Esophagus muscularis mucosa (tissue), 4 donors: ENCODE measurements around the gene LRRC45. TPM values are rescaled to one million over a fixed set of nuclear protein-coding genes. Genes with fewer than 3 reads are reported as not detected.

Source experiments
- DNase-seq: peaks from one replicate; pipeline ENCODE4 v3.0.0-alpha.2; 2017; ENCODE audit errors: extremely low spot score
- H3K27ac ChIP-seq, 4 donors: fragments of 200-600 bp; sonication (generic); replicated peaks in 1 of 4; 1 replicate in 3 of 4; 2 replicates in 1 of 4; pipeline ENCODE4 v1.5.1; 2016 to 2019; ENCODE audit warnings: mild to moderate bottlenecking in 1 of 4
- H3K27me3 ChIP-seq, 4 donors: fragments of 200-600 bp; sonication (generic); one replicate each; pipeline versions ENCODE4 v1.5.1 to v1.6.0; 2016 to 2019
- H3K36me3 ChIP-seq, 4 donors: fragments of 200-600 bp; sonication (generic); one replicate each; pipeline ENCODE4 v1.5.1; 2016 to 2019
- H3K4me1 ChIP-seq, 4 donors: fragments of 200-600 bp; sonication (generic); one replicate each; pipeline ENCODE4 v1.5.1; 2016 to 2019
- H3K4me3 ChIP-seq, 4 donors: fragments of 200-600 bp; sonication (generic); 1 replicate in 2 of 4; 2 replicates in 2 of 4; pipeline ENCODE4 v1.5.1; 2016 to 2019; ENCODE audit warnings: mild to moderate bottlenecking in 4 of 4, moderate library complexity in 1 of 4
- H3K9me3 ChIP-seq, 4 donors: fragments of 200-600 bp; sonication (generic); 1 replicate in 3 of 4; 2 replicates in 1 of 4; pipeline ENCODE4 v1.5.1; 2016 to 2019
- CTCF ChIP-seq, 3 experiments: fragments of 200-600 bp in 2 of 3; fragments of 450-650 bp in 1 of 3; sonication (generic) in 2 of 3; IDR thresholded peaks; one replicate each; pipeline ENCODE4 v1.5.1; 2017 to 2019; ENCODE audit warnings: antibody characterized with exemption in 3 of 3, mild to moderate bottlenecking in 2 of 3, moderate library complexity in 1 of 3
- EP300 ChIP-seq: sonication (generic); formaldehyde crosslinking; IDR thresholded peaks from one replicate; pipeline ENCODE4 v1.6.1; 2017; ENCODE audit warnings: antibody characterized with exemption
- POLR2A ChIP-seq: fragments of 450-650 bp; IDR thresholded peaks from one replicate; pipeline ENCODE4 v1.6.1; 2017; ENCODE audit warnings: antibody characterized with exemption, moderate library complexity, mild to moderate bottlenecking, low read depth
- POLR2AphosphoS5 ChIP-seq, 2 donors: sonication (generic); formaldehyde crosslinking; IDR thresholded peaks; one replicate each; pipeline ENCODE4 v1.6.1; 2017; ENCODE audit warnings: antibody characterized with exemption in 2 of 2
- WGBS: methylation state at CpG from one replicate; pipeline ENCODE4 v1.1.5; 2018; 5-methylcytosine and 5-hydroxymethylcytosine counted together
- intact Hi-C: fragments of 100-400 bp; cut with DNase I; formaldehyde crosslinking; loops from one replicate; pipeline ENCODE4 v1.15.1; 2023
- total RNA-seq, 4 donors: library from RNA; depleted of rRNA; stranded (reverse); fragments of >200 nt; gene quantifications; one replicate each; pipeline versions ENCODE4 v1.1.0 to v1.2.1, GENCODE V29; 2016

LRRC45 gene
- total RNA-seq, 4 donors from 2014 or later = 6.6 to 15.8 (median 11.5) TPM

GRCh38 chr17:81998212-81998611 is 24.9 kb upstream of the LRRC45 start:
- no peak for DNase-seq
- Histone ChIP-seq H3K4me3 (no peak overlapping the region), H3K27me3 (no peaks in the 10 kb centered on the region), H3K4me1 (peaks cover 5 to 11% (median 9%) of the 10 kb centered on the region in 4 donors), H3K27ac (no peak overlapping the region), H3K36me3 (peaks cover 0 to 38% (median 32%) of the 10 kb centered on the region in 4 donors), H3K9me3 (no peaks in the 10 kb centered on the region)
- intact Hi-C loops = no loop called here
- 92% methylated on average over 7 of the region's 7 CpGs for WGBS
- TF ChIP-seq POLR2A = no peak
- no peak for TF ChIP-seq EP300
- TF ChIP-seq POLR2AphosphoS5 (IDR thresholded peaks at IDR 0.05) = no peak
- TF ChIP-seq CTCF (IDR thresholded peaks at IDR 0.05) = no peak

- no peak overlapping the region for H3K4me3 ChIP-seq
- no peaks in the 10 kb centered on the region for H3K27me3 ChIP-seq
- WGBS = 88% methylated on average over 5 of the region's 14 CpGs
- TF ChIP-seq POLR2A (no peak), CTCF (IDR thresholded peaks at IDR 0.05) (no peak), POLR2AphosphoS5 (IDR thresholded peaks at IDR 0.05) (no peak), EP300 (no peak)
- H3K27ac ChIP-seq = no peak overlapping the region
- H3K9me3 ChIP-seq = no peaks in the 10 kb centered on the region
- H3K4me1 ChIP-seq = peaks cover 11 to 15% (median 14%) of the 10 kb centered on the region in 4 donors
- intact Hi-C loops = no loop called here
- DNase-seq = no peak
- peaks cover 0 to 38% (median 31%) of the 10 kb centered on the region in 4 donors for H3K36me3 ChIP-seq
Observed at GRCh38 chr17:81998691-81999438, 24.2 kb upstream of the LRRC45 start.

- DNase-seq = no peak
- Histone ChIP-seq H3K9me3 (no peaks in the 10 kb centered on the region), H3K27me3 (no peaks in the 10 kb centered on the region), H3K36me3 (peaks cover 0 to 34% (median 25%) of the 10 kb centered on the region in 4 donors), H3K4me3 (no peak overlapping the region), H3K4me1 (peaks cover 14 to 20% (median 19%) of the 10 kb centered on the region in 4 donors), H3K27ac (no peak overlapping the region)
- TF ChIP-seq EP300 = no peak
- no peak for TF ChIP-seq CTCF (IDR thresholded peaks at IDR 0.05)
- TF ChIP-seq POLR2A = no peak
- WGBS = 95% methylated on average over 12 of the region's 12 CpGs
- intact Hi-C loops = no loop called here
Observed at GRCh38 chr17:81999587-81999975, 23.5 kb upstream of the LRRC45 start.

GRCh38 chr17:81999976-82000802 is 22.9 kb upstream of the LRRC45 start:
- Histone ChIP-seq H3K27me3 (no peaks in the 10 kb centered on the region), H3K4me3 (no peak overlapping the region), H3K4me1 (peaks cover 14 to 24% (median 22%) of the 10 kb centered on the region in 4 donors), H3K36me3 (peaks cover 0 to 28% (median 22%) of the 10 kb centered on the region in 4 donors), H3K27ac (no peak overlapping the region), H3K9me3 (no peaks in the 10 kb centered on the region)
- no peak for DNase-seq
- WGBS = 86% methylated on average over 23 of the region's 36 CpGs
- intact Hi-C loops = no loop called here
- no peak for TF ChIP-seq EP300
- TF ChIP-seq POLR2A = no peak
- no peak for TF ChIP-seq CTCF (IDR thresholded peaks at IDR 0.05)
- no peak for TF ChIP-seq POLR2AphosphoS5 (IDR thresholded peaks at IDR 0.05)
